Liver (tissue), 3 donors: Measurements from ENCODE around the gene FHDC1.

Source experiments
- CTCF ChIP-seq: fragments of 150-350 bp; IDR thresholded peaks from 2 replicates; pipeline ENCODE4 v1.5.1; 2017; ENCODE audit warnings: improper control_type of control experiment, low read depth, low read length; ENCODE audit not compliant: missing input control
- HNF4G ChIP-seq: IDR thresholded peaks from 2 replicates; pipeline ENCODE4 v1.6.1; 2016; ENCODE audit warnings: antibody characterized with exemption
- ZBTB33 ChIP-seq: IDR thresholded peaks from 2 replicates; pipeline ENCODE4 v1.6.1; 2016; ENCODE audit warnings: antibody characterized with exemption
- donor health status: healthy.
- donor health status: healthy.

- no peak for TF ChIP-seq CTCF
- no peak for TF ChIP-seq ZBTB33
- TF ChIP-seq HNF4G, result no peak
Measured at GRCh38 chr4:152961014-152961772, 25.1 kb downstream of the FHDC1 start.
